Myocyte (in vitro differentiated cells): ENCODE measurements around the gene HSPA12A. TPM values are rescaled to one million over a fixed set of nuclear protein-coding genes. Genes with fewer than 3 reads are reported as not detected.
A peak's percentile ranks its signal among the peaks of the same experiment; 100 is the strongest.
"Not testable (repeated sequence)": the region's sequence is repeated elsewhere in the genome, so short reads cannot be mapped to it uniquely, and the experiment has no call there.

ENCODE experiments used
- DNase-seq: peaks from one replicate; pipeline ENCODE4 v3.0.0-alpha.2; 2012; ENCODE audit warnings: low read depth
- total RNA-seq: library from RNA; depleted of rRNA; stranded (reverse); fragments of >200 nt; gene quantifications from 2 replicates; pipeline ENCODE4 v1.2.3, GENCODE V29; 2014

HSPA12A gene
- total RNA-seq, 1 donor from 2014 or later, result 7.8 TPM

- DNase-seq, result no peak
These were observed 22.6 kb downstream of the HSPA12A start for GRCh38 chr10:116719804-116720203.

GRCh38 chr10:116718058-116718457, 24.3 kb downstream of the HSPA12A start:
- no peak for DNase-seq

GRCh38 chr10:116716381-116716780, 26.0 kb downstream of the HSPA12A start:
- DNase-seq, result no peak

- no peak for DNase-seq
These were observed 26.5 kb downstream of the HSPA12A start for GRCh38 chr10:116715839-116716377.

GRCh38 chr10:116715341-116715740, 27.0 kb downstream of the HSPA12A start:
- DNase-seq, result no peak

GRCh38 chr10:116713846-116714245, 28.5 kb downstream of the HSPA12A start:
- no peak for DNase-seq

GRCh38 chr10:116712989-116713543, 29.3 kb downstream of the HSPA12A start:
- no peak for DNase-seq

- DNase-seq, result no peak
These were observed 29.8 kb downstream of the HSPA12A start for GRCh38 chr10:116712519-116712918.

- DNase-seq, result not testable (repeated sequence)
These were observed 30.6 kb downstream of the HSPA12A start for GRCh38 chr10:116711803-116712202.

- no peak for DNase-seq
These were observed 32.3 kb downstream of the HSPA12A start for GRCh38 chr10:116710076-116710475.

GRCh38 chr10:116708877-116709276, 33.5 kb downstream of the HSPA12A start:
- no peak for DNase-seq

GRCh38 chr10:116708391-116708821, 34.0 kb downstream of the HSPA12A start:
- DNase-seq, result peak; percentile 61

- DNase-seq, result no peak
These were observed 34.4 kb downstream of the HSPA12A start for GRCh38 chr10:116707981-116708380.

- DNase-seq, result no peak
These were observed 36.1 kb downstream of the HSPA12A start for GRCh38 chr10:116706281-116706680.

- no peak for DNase-seq
These were observed 36.9 kb downstream of the HSPA12A start for GRCh38 chr10:116705498-116705897.

- peak; percentile 37 for DNase-seq
These were observed 37.4 kb downstream of the HSPA12A start for GRCh38 chr10:116704926-116705325.

GRCh38 chr10:116702165-116702564, 40.2 kb downstream of the HSPA12A start:
- DNase-seq, result no peak

GRCh38 chr10:116699471-116700150, 42.8 kb downstream of the HSPA12A start:
- DNase-seq, result no peak

GRCh38 chr10:116699049-116699448, 43.3 kb downstream of the HSPA12A start:
- no peak for DNase-seq

- no peak for DNase-seq
These were observed 44.0 kb downstream of the HSPA12A start for GRCh38 chr10:116698364-116698763.

GRCh38 chr10:116697816-116698215, 44.5 kb downstream of the HSPA12A start:
- DNase-seq, result no peak

- DNase-seq, result no peak
These were observed 45.4 kb downstream of the HSPA12A start for GRCh38 chr10:116696919-116697318.

- no peak for DNase-seq
These were observed 47.5 kb downstream of the HSPA12A start for GRCh38 chr10:116694927-116695268.
